AG09319 (cell line): ENCODE measurements around the gene SERGEF.
"Not testable (repeated sequence)": the region's sequence is repeated elsewhere in the genome, so short reads cannot be mapped to it uniquely, and the experiment has no call there.

Experiments
- DNase-seq: peaks from one replicate; pipeline ENCODE4 v3.0.0-alpha.2; 2010; ENCODE audit warnings: low read depth; ENCODE audit errors: extremely low read depth
- TF ChIP-seq, protein P1 (sequence below): IDR thresholded peaks from 2 replicates; pipeline ENCODE4 v1.5.1; 2011; ENCODE audit warnings: low read depth, mild to moderate bottlenecking, inconsistent platforms, low read length, moderate library complexity

The SERGEF gene

DNA sequence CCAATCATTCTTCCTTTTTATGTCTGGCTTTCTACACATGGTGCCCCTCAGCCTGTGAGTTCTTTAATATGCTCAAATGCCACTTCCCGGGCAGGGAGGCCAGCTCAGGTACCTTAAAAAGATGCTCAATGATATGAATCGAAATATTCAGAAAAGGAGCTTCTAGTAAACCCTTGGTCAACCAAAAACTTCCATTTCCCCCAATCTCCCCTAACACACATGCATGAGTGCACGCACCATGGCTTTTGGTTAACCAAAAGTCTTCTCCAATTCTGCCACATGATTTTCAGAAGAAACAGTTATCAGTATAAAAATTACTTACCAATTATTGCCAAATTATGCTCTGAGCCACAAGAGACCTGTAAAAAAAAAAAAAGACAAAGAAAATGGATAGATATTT lies 135.0 kb downstream of the SERGEF start:
- DNase-seq, result no peak
- TF ChIP-seq, protein P1, sequence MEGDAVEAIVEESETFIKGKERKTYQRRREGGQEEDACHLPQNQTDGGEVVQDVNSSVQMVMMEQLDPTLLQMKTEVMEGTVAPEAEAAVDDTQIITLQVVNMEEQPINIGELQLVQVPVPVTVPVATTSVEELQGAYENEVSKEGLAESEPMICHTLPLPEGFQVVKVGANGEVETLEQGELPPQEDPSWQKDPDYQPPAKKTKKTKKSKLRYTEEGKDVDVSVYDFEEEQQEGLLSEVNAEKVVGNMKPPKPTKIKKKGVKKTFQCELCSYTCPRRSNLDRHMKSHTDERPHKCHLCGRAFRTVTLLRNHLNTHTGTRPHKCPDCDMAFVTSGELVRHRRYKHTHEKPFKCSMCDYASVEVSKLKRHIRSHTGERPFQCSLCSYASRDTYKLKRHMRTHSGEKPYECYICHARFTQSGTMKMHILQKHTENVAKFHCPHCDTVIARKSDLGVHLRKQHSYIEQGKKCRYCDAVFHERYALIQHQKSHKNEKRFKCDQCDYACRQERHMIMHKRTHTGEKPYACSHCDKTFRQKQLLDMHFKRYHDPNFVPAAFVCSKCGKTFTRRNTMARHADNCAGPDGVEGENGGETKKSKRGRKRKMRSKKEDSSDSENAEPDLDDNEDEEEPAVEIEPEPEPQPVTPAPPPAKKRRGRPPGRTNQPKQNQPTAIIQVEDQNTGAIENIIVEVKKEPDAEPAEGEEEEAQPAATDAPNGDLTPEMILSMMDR, result no peak

DNA sequence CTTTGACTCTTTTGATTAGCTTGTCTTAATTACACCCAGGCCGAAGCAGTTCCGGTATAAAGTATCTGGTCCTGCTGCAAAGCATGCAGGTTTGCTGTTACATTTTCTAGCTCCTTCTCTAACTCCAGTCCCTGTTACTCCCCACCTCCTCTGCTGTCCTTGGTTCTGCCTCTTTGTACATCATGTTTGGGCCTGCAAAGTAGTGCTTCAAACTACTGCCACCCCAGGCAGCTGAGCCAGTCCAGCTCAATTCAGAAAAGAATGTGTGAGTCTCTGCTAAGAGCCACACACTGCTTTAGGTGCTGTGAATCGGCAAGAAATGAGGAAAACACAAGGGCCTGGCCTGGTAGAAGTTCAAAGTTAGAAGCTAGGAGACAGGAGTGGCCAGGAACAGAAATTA lies 136.0 kb downstream of the SERGEF start:
- TF ChIP-seq, protein P1, result no peak
- no peak for DNase-seq

DNA sequence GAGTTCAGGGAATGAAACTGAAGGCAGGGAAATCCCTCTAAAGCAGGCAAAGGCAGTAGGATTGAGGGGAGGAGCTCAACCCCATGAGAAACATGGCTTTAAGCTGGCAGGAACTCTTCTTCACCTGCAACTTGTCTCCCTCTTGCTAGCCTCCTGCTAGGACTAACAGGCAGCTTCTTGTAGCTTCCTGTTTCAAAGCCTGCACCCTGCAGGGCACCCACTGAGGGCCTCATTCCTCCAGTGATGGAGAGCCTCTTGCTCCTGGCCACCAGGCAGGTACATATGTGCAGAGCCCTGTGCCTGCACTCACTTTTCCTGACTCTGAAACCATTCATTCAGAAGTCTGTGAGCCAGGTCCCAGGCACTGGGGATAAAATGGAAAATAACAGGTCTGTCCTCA lies 137.0 kb downstream of the SERGEF start:
- TF ChIP-seq, protein P1, result no peak
- DNase-seq, result no peak

DNA sequence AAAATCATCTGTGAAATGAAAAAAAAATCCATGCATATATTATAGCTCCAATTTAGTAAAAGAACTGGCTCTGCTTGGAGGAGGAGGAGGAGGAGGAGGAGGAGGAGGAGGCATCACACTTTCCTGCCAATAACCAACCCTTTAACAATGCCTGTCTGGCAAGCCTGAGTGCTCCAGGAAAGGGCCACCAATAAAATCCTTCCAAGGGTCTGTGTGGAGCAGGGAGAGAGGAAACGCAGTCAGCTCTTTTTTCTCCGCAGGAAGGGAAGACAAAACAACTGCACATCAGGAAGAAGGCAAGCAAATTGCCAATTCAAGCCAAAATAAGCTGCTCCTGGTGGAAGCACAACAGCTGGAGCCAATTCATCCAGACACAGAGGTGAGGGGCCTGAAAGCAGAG lies 139.3 kb downstream of the SERGEF start:
- DNase-seq, result no peak

DNA sequence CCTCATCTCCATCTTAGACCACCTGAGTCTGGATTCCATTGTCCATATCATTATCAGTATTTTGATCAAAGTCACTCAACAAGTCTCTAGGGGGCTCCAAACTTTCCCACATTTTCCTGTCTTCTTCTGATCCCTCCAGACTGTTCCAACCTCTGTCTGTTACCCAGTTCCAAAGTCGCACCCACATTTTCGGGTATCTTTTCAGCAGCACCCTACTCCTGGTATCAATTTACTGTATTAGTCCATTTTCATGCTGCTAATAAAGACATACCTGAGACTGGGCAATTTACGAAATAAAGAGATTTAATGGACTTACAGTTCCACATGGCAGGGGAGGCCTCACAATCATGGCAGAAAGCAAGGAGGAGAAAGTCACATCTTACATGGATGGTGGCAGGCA lies 144.4 kb downstream of the SERGEF start:
- DNase-seq, result not testable (repeated sequence)

More for the DNA sequence above, 139.3 kb downstream of the SERGEF start:
- TF ChIP-seq, protein P1, result no peak

DNA sequence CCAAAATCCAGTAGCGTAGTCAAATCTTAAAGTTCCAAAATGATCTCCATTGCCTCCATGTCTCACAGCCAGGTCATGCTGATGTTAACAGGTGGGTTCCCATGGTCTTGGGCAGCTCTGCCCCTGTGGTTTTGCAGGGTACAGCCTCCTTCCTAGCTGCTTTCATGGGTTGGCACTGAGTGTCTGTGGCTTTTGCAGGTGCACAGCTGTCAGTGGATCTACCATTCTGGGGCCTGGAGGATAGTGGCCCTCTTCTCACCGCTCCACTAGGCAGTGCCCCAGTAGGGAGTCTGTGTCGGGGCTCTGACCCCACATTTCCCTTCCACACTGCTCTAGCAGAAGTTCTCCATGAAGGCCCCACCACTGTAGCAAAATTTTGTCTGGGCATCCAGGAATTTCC lies 145.5 kb downstream of the SERGEF start:
- TF ChIP-seq, protein P1, result no peak
- no peak for DNase-seq

DNA sequence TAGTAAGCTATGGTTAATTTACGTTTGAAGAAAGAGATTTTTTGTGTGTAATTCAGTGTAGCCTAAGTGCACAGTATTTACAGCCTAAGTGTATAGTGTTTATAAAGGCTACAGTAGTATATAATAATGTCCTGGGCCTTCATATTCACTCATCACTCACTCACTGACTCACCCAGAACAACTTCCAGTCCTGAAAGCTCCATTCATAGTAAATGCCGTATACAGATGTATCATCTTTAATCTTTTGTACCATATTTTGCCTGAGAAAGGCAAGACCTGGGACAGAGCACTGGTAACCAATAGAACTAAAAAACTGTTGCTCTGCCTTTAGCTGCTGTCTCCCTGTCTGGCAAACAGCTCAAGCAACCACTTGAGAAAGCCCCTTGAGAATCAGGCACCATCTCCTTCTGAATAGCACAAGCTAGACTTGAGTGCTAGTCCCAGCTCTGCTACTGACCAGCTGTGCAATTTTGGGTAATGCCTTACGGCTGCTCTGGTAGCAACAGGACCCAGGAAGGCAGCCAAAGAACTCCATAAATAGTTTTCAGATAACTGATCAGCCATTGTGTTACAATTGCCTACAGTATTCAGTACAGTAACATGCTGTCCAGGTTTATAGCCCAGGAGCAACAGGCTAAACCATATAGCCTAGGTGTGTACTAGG lies 146.9 kb downstream of the SERGEF start:
- DNase-seq, result no peak
- TF ChIP-seq, protein P1, result no peak

DNA sequence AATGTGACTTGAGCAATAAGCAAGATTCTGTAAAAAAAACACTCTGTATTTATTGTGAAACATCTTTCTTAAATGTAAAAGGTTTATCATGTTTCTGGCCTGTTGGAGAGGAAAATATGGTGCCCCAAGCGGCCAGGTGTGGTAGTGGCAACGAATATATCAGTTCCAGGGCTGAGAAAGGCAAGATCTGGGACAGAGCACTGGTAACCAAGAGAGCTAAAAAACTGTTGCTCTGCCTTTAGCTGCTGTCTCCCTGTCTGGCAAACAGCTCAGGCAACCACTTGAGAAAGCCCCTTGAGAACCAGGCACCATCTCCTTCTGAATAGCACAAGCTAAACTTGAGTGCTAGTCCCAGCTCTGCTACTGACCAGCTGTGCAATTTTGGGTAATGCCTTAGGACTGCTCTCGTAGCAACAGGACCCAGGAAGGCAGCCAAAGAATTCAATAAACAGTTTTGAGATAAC lies 148.3 kb downstream of the SERGEF start:
- DNase-seq, result no peak
- TF ChIP-seq, protein P1, result peak; percentile 26
